Activated CD8-positive, alpha-beta memory T cell treated with anti-CD3 and anti-CD28 coated beads, Interleukin-2, amount 50 U/mL, for 1 hour (primary cell): Measurements from ENCODE around the gene ECHS1.

ENCODE experiments used
- DNase-seq: peaks from one replicate; pipeline ENCODE4 v3.0.0-alpha.2; 2020; ENCODE audit errors: extremely low read depth

Gene ECHS1

DNA sequence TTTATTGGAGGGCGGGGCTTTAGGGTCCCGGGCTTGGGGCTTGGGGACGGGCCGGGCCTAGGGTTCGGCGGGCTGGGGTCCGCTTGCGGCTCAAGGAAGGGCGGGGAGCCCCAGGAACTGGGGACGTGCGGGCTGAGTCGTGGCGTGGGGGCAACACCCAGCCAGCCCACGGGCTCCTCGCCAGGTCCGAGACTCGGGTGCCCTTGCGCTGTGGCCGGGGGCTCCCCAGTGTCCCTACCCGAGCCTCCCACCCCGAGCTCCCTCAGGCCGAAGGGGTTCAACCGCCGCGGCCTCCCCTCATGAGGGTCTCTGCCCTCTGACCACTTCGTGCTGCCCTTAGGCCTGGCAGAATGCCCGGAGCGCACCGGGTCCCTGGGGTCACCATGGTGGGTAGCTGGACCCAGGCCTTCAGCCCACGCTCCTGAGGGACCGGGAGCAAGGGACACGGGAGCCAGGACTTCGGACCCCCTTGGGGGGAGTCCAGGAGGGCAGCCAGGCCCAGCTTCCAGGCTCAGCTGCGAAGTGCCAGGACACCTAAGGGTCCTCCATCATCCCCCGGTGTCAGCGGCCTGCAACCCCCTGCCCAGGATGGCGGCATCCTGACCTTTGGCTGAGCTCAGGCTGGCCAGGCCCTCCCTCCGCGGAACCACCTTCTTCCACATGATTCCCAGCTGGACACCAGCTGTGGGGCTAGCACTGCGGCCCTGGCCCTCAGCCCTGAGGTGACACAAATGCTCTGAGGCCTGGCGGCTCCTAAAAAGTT is 14.8 kb downstream of the ECHS1 start:
- DNase-seq, result no peak

DNA sequence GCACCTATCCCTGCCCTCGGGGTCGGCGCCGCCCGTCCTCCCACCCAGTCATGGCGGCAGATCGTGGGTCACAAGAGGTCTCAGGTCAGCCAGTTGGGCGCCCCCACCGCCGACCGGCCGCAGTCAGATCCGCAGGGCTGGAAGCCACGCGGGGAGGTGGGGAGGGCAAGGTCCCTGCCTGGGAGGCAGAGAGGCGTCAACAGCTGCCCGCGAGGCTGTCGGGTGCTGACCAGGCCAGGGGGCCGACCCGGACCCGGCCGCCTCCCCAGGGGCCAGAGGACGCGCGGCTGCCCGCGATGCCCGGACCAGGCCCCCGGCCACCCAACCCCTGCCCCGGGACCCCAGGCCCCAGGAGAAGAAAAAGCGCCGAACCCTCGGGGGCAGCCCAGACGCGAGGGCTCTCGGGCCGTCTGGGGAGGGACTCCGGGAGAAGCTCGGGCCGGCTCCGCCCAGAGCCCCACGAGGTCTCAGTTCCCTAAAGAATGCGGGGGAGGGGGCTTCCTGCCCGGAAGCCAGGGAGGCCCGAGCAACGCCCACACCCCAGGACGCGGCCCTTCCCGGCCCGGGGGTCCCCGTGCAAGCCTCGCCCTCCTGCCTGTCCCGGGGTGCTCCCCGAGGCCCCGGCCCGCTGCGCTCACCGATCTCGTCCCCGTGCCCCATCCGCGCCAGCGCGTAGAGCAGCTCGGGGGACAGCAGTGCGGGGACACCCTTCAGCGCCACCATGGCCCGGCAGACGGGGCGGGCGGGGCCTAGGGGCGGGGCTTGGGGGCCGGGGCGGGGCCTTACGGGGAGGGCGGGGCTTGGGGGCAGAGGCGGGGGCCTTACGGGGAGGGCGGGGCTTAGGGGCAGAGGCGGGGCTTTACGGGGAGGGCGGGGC is 15.6 kb downstream of the ECHS1 start, which contains the start of gene FUOM:
Gene FUOM, minus strand, starts transcription at position 735 of the 877 bp plus-strand sequence. Its CDS starts 12 bp downstream, at position 723.
- no peak for DNase-seq

DNA sequence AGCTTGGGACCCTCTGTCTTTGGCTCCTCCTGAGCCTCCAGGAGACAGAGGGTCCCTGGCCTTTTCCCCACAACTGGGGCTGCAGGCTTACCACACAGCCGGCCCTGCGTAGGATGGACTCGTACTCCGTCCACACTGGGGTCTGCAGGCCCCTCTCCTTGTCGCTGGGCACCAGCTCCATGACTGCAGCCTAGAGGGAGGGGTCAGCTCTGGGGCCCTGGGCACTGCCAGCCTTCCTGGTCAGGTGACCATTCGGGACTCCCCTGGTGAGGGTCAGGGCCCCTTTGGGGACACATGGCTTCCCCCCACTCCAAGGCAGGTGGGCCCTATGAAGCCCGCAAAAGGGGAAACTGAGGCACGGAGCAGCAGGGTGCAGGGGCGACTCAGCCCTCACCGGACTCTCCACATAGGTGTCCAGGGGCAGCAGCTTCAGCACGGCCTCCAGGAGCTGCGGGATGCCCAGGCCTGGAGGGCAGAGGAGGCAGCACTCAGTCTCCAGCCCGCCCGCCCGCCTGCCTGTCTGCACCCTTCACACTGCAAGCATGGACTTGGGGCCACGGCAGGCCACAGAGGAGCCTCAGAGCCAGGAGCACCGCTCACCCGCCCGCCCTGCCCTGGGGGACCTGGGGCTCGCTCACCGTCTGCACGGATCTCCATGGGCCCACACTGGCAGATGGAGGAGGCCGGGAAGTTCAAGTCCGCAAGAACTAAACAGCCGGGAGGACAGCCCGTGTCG is 16.4 kb downstream of the ECHS1 start:
- no peak for DNase-seq

DNA sequence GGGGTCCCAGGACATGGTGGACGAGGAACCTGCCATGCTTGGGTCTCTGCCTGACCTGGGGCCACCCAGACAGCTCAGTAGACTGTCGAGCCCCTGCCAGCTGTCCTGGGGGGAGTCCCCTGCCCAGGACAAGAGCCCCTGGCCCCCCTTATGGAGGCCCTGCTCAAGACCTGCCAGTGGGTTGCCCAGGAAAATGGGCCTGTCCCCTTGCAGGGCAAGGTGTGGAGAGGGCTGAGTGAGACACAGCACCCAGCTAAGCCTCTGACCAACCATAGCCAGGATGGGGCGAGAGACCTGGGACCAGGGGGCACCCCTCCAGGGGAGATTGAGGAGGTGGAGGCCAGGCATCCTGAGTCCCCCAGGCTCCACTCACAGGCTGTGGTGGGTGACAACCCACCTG is 17.2 kb downstream of the ECHS1 start:
- DNase-seq, result no peak

GRCh38 chr10:133355266-133355665 is 17.9 kb downstream of the ECHS1 start:
- DNase-seq, result no peak

- DNase-seq, result no peak
Observed at GRCh38 chr10:133354672-133355240, 18.4 kb downstream of the ECHS1 start.

DNA sequence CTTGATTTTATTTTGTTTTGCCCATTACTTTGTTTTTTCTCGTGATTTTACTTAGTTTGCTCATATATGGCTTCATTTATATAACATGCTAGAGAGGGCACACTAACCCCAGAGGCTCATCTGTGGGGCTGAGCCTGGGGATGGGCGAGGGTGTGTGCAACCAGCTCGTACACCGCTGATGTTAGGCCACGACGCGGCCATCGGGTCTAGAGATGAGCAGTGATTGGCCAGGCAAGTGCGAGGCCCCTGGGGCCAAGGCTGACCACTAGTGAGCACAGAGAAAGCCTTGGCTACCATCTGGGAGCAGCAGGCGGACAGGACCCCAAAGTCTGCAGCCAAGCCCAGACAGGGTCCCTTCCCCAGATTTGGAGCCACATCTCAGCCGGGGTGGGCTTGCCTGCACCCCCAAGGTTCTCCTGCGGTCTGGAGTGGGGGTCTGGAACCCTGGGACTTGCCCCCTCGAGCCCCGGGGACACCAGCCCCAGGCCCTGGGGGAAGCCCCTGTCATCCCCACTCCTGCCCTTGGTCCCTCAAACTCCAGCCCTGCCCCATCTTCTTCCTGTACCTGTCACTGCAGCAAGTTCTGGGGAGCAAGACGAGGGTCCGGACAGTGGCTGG is 19.1 kb downstream of the ECHS1 start:
- no peak for DNase-seq

DNA sequence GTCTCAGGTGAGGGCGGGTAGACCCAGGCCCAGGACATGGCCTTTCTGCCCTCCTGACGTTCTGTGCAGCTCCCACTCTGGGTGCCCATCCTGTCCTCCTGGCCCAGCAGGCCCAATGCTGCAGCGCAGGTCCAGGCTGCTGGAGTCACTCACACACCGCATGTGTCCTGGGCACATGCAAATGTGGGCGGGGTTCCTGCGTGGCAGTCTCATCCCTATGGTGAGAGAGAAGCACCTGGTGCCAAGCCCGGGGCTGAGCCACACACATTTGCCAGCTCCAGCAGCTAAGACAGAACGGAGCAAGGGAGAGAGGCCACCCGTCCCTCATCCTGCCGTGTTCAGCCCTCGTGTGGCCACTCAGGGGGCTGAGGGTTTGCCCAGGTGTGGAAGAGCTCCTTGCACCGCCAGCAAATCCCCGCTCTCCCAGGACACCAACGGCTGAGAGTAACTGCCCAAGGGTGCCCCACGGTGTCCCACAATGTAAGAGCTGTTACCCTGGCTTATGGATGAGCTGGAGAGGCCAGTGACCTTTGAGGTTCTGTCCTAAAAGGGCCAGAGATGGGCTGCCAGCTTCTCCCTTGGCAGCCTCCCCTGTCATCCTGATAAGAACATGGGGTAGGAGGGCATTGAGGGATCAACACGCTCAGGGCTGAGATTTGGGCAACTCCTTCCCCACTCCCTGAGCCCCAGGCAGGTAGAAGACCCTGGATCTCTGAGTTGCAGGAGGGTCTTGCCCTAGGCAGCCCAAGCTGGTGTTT is 19.8 kb downstream of the ECHS1 start:
- DNase-seq, result no peak

DNA sequence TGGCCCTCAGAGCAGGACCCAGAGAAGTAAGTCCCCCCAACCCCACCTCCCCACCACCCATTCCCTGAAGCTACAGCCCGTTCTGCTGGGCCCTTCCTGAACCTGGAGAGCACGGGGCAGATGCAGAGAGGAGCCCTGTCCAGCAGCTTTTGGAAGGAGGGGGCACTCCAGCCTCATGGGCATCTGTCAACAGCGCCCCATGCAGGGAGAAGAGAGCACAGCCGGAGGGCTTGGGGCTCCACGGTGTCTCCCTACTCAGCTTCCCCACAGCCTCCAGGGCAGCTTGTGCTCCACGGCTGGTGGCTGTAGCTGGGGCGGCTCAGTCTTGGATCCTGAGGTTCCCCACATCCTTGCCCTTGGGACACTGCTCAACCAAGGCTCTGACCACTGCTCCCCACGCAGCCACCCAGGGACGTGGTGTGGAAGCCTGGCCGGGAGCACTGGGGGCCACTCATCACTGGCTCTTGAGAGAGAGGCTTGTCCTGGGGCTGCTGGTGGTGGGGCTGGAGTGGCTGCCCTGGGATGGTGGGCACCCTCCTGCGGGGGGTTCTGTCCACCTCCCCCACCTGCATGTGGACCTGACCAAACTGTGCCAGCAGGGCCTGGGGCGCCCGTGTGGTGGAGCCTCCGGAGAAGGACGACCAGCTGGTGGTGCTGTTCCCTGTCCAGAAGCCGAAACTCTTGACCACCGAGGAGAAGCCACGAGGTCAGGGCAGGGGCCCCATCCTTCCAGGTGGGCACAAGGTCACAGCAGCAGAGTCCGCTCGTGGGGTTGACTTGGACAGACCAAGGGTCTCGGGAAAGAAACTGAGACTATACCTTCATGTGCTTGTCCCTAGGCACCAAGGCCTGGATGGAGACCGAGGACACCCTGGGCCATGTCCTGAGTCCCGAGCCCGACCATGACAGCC is 21.5 kb downstream of the ECHS1 start:
- no peak for DNase-seq

GRCh38 chr10:133350950-133351329 is 22.2 kb downstream of the ECHS1 start:
- DNase-seq, result no peak

GRCh38 chr10:133350283-133350949 is 22.7 kb downstream of the ECHS1 start:
- DNase-seq, result no peak

DNA sequence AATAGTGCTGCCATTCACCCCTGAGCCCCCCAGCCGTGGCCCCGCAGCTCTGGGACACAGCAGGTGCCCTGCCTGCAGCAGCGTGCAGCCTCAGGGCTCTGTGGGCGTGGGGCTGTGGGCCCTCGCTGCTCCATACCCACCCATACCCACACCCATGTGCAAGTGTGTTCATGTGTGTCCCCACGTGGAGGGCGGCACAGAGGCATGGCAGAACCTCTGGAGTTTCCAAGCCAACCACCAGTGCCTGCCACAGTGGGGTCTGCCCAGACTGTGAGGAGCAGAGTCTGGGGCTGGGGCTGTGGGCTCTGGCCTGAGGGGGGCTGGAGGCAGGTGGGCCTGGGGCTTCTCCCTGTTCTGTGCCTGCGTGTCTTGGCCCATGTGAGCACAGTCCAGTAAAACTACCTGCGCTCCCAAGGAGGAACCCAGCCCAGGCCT is 23.6 kb downstream of the ECHS1 start:
- DNase-seq, result no peak

GRCh38 chr10:133349160-133349568 is 24.0 kb downstream of the ECHS1 start:
- DNase-seq, result no peak

DNA sequence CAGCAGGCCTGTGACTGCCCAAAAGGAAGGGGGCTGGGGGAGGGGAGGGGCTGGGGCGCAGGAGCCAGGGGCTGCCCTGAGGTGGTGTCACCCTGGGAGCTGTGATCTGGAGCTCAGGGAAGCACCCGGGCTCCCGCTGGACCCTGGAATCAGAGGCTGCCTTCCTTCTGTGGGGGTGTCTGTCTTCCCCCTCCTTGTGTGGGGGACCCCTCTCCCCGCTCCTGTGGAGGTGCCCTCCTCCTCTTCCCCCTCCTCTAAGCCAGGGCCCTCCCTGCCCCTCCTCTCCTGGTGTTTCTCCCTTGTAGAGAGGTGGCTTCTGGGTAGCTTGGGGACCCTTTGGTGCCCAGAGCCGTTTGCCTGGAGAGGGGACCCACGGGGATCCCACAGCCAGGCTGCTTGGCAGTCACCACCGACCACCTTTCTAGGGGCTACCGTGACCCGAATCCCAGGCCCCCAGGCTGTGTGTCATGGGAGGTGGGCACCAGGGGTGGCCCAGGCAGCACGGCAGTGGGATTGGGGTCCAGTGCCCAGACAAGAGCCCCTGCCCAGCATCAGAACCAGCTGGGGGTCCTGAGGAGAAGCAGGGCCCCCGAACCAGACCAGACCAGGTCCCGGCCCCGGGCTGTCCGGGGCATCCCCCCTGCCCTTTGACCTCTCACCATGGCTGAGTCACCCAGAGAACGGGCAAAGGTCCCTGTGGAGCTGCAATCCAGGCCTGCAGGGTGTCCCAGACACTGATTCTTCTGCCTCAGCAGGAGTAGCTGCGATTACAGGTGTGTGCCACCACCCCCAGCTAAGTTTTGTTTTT is 25.2 kb downstream of the ECHS1 start:
- no peak for DNase-seq

GRCh38 chr10:133346413-133346812 is 26.7 kb downstream of the ECHS1 start:
- DNase-seq, result no peak

DNA sequence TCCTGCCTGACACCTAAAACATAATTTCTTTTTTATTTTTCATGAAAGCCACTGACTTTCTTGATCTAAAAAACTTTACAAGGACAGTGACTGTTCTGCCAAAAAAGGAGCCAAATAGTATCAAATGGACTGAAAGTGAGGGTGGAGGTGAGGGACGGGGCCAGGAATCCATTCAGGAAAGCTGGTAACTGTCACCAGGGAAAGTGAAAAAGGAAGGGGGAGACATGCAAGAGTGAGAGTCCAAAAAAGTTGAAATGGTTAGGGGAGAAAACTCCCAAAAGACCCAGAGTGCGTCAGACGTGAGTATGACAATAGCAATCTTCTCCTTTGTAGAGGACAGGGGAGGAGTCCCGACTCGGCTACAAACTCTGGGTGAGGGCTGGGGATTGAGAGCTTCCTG is 28.9 kb downstream of the ECHS1 start:
- DNase-seq, result no peak

DNA sequence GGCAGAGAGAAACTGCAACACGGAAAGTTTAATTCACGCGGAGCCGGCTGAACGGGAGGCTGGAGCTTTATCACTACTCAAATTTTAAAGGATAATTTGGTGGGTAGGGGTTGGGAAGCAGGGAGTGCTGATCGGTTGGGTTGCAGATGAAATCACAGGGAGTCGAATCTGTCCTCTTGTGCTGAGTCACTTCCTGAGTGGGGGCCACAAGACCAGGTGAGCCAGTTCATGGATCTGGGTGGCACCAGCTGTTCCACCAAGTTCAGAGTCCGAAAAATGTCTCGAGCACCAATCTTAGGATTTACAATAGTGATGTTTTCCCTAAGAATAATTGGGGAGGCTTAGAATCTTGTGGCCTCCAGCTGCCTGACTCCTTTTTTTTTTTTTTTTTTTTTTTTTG is 29.6 kb downstream of the ECHS1 start:
- no peak for DNase-seq

- DNase-seq, result no peak
Observed at GRCh38 chr10:133342942-133343341, 30.2 kb downstream of the ECHS1 start.
